ENCODE data around the gene AKR7A3. TPM values are rescaled to one million over a fixed set of nuclear protein-coding genes. Genes with fewer than 3 reads are reported as not detected.

The AKR7A3 gene
- total and polyA plus RNA-seq, 10 of the 15 experiments (the other 5 are each of a cell fraction or from before 2014, with no cell fraction given): 0.10 to 1.1 (median 0.25) TPM; not detected in 2

GRCh38 chr1:19311503-19311930, 22.9 kb upstream of the AKR7A3 start:
- Histone ChIP-seq H3K36me3 (ENCODE audit: control insufficient read depth in 2 of 2, insufficient read depth in 2 of 2, low read length in 1 of 2) (peaks cover 0 to 6% of the 10 kb centered on the region in 2 experiments; a peak in 1 of 4 replicates), H3K9me3 (replicated peaks; ENCODE audit: control insufficient read depth, insufficient read depth, low read length) (no peaks in the 10 kb centered on the region), H4K20me1 (ENCODE audit: control insufficient read depth, insufficient read depth) (no peaks in the 10 kb centered on the region; the same call in 1 of the 2 replicates), H3K9ac (ENCODE audit: control insufficient read depth, insufficient read depth, low read length) (peak overlapping the region; percentile 52), H3K4me2 (ENCODE audit: control insufficient read depth, insufficient read depth) (peak overlapping the region; percentile 56), H3K27ac (ENCODE audit: control insufficient read depth, insufficient read depth) (peak overlapping the region; percentile 42), H3K79me2 (ENCODE audit: control insufficient read depth, insufficient read depth, low read length) (peaks cover 22% of the 10 kb centered on the region), H3K4me1 (ENCODE audit: control insufficient read depth, insufficient read depth, low read length) (peaks cover 39% of the 10 kb centered on the region), H2AFZ (ENCODE audit: control insufficient read depth, low read depth, low read length) (peak overlapping the region; percentile 73), H3K4me3 (peak overlapping the region; percentile 92), H3K27me3 (replicated peaks in 1 of 2; ENCODE audit: control insufficient read depth in 2 of 2, insufficient read depth in 2 of 2, low read length in 1 of 2) (no peaks in the 10 kb centered on the region)
- DNase-seq (ENCODE audit: low read depth, low spot score) (no peak), FAIRE-seq (no peak), ATAC-seq (peak; percentile 2)
- CTCF ChIA-PET: interaction anchor here (0.8 kb wide), 1 partner anchor 342 kb away, joined by 4 read pairs; no protein-coding TSS in a partner anchor
- RAD21 ChIA-PET (ENCODE audit: unreplicated experiment): interaction anchor here (1.0 kb wide), 1 partner anchor 175 kb away, joined by 3 read pairs; the partner anchor contains the start of gene CAPZB
- TF ChIP-seq ZBTB40 (IDR thresholded peaks at IDR 0.05; ENCODE audit: borderline replicate concordance) (no peak), NR2C2 (IDR thresholded peaks at IDR 0.05; ENCODE audit: borderline replicate concordance, control insufficient read depth, insufficient read length, low read depth) (no peak), DPF2 (IDR thresholded peaks at IDR 0.05) (no peak), SPI1 (IDR thresholded peaks at IDR 0.05; ENCODE audit: borderline replicate concordance, insufficient read depth, low read depth, low read length) (no peak), MYB (IDR thresholded peaks at IDR 0.05; ENCODE audit: borderline replicate concordance, low read depth, low read length) (no peak), ASH2L (IDR thresholded peaks at IDR 0.05; ENCODE audit: borderline replicate concordance, low read depth) (0 out of 2 replicates have a peak, but pooled peaks have one; percentile 20), SMAD1 (IDR thresholded peaks at IDR 0.05; ENCODE audit: low read depth, partially characterized antibody) (no peak), NKRF (conservative IDR thresholded peaks at IDR 0.05) (no peak)
- POLR2A ChIA-PET: interaction anchor here (0.6 to 1.1 kb wide), 3 partner anchors 92 to 285 kb away, joined by 3 to 5 read pairs (median 4); a partner anchor contains a TSS
- BruUV-seq (replicated peaks): no TSS peak
- SMC1A ChIA-PET (ENCODE audit: uncharacterized antibody, unreplicated experiment): interaction anchor here (2.3 kb wide), 1 partner anchor 286 kb away, joined by 7 read pairs; a partner anchor contains a TSS
- in situ Hi-C loops (cut with MboI) (no loop called here), intact Hi-C loops (cut with micrococcal nuclease; ENCODE audit: unreplicated experiment) (loop anchor here (5.0 to 10.0 kb wide), 3 partner anchors 59 to 343 kb away; partner anchors contain the start of genes CAPZB, EMC1 and MRTO4)
- WGBS (ENCODE audit: insufficient coverage, insufficient replicate concordance, low lambda C conversion rate, missing lambda C conversion rate): under 1% methylated on average over 27 of the region's 29 CpGs

All from GM12878 (cell line).